H1 (cell line): ENCODE results near the gene NCOA5. TPM values are rescaled to one million over a fixed set of nuclear protein-coding genes. Genes with fewer than 3 reads are reported as not detected.

Experiments
- CTCF ChIA-PET: fragments of 300-600 bp; sonication (Branson Sonifier 250); formaldehyde crosslinking; loops from one replicate; lab custom pipeline; 2021; ENCODE audit not compliant: partially characterized antibody; lab: Charles Lee
- POLR2A ChIA-PET: fragments of 300-600 bp; sonication (Branson Sonifier 250); formaldehyde crosslinking; loops from one replicate; lab custom pipeline; 2021; ENCODE audit warnings: inconsistent platforms; ENCODE audit not compliant: partially characterized antibody; lab: Charles Lee
- DNase-seq, 2 experiments: peaks; one replicate each; pipeline versions ENCODE4 v3.0.0 to v3.0.0-alpha.2; 2010 to 2022; ENCODE audit warnings: low spot score in 2 of 2, low read depth in 1 of 2, mixed read lengths in 1 of 2
- FAIRE-seq: peaks from 2 replicates; lab custom pipeline; 2011; peaks lifted over from hg19 to GRCh38; lab: Jason Lieb, UNC
- H2AFZ ChIP-seq: 2 replicates; pipeline ENCODE4 v1.8.1; 2012; ENCODE audit warnings: low read length, inconsistent platforms
- H2AK5ac ChIP-seq: 2 replicates; pipeline ENCODE4 v1.6.1; 2013; ENCODE audit warnings: low read depth, low read length
- H2BK120ac ChIP-seq: replicated peaks from 2 replicates; pipeline ENCODE3; 2013; ENCODE audit warnings: low read depth, low read length, inconsistent platforms
- H2BK12ac ChIP-seq: 2 replicates; pipeline ENCODE4 v1.6.1; 2013; ENCODE audit warnings: low read depth, low read length
- H2BK15ac ChIP-seq: 2 replicates; pipeline ENCODE4 v1.6.1; 2013; ENCODE audit warnings: low read length
- H2BK20ac ChIP-seq: 2 replicates; pipeline ENCODE4 v1.6.1; 2013; ENCODE audit warnings: low read length
- H2BK5ac ChIP-seq: 2 replicates; pipeline ENCODE4 v1.6.1; 2013; ENCODE audit warnings: low read depth, low read length
- H3K14ac ChIP-seq: 2 replicates; pipeline ENCODE4 v1.6.1; 2013; ENCODE audit warnings: inconsistent platforms; ENCODE audit not compliant: insufficient read length
- H3K18ac ChIP-seq: 2 replicates; pipeline ENCODE4 v1.6.1; 2013; ENCODE audit warnings: low read length; ENCODE audit errors: extremely low read depth
- H3K23ac ChIP-seq: 2 replicates; pipeline ENCODE4 v1.6.1; 2013; ENCODE audit warnings: inconsistent platforms; ENCODE audit not compliant: insufficient read length
- H3K23me2 ChIP-seq: 2 replicates; pipeline ENCODE4 v1.6.1; 2013; ENCODE audit warnings: low read depth, low read length
- H3K27ac ChIP-seq: 2 replicates; pipeline ENCODE4 v1.6.1; 2011; ENCODE audit warnings: low read depth, low read length, inconsistent platforms
- H3K27me3 ChIP-seq, 4 experiments: replicated peaks in 1 of 4; 1 replicate in 1 of 4; 2 replicates in 3 of 4; pipeline versions ENCODE4 v1.6.1 to v1.8.1; 2011 to 2013; ENCODE audit warnings: low read length in 3 of 4, mild to moderate bottlenecking in 3 of 4, inconsistent platforms in 2 of 4, mixed read lengths in 2 of 4, moderate library complexity in 1 of 4; ENCODE audit not compliant: control insufficient read depth in 3 of 4, insufficient read depth in 3 of 4; ENCODE audit errors: extremely low read depth in 1 of 4
- H3K36me3 ChIP-seq, 4 experiments: 2 replicates each; pipeline versions ENCODE4 v1.6.1 to v1.8.1; 2011 to 2013; ENCODE audit warnings: mild to moderate bottlenecking in 4 of 4, low read length in 3 of 4, moderate library complexity in 2 of 4, control low read depth in 1 of 4, inconsistent platforms in 1 of 4; ENCODE audit not compliant: insufficient read depth in 4 of 4, control insufficient read depth in 2 of 4
- H3K4ac ChIP-seq: replicated peaks from 2 replicates; pipeline ENCODE3; 2013; ENCODE audit warnings: low read length, low read depth, mixed read lengths, inconsistent platforms; ENCODE audit not compliant: insufficient read length
- H3K4me1 ChIP-seq, 4 experiments: replicated peaks in 1 of 4; 1 replicate in 1 of 4; 2 replicates in 3 of 4; pipeline versions ENCODE4 v1.6.1 to v1.8.1; 2011 to 2013; ENCODE audit warnings: low read length in 3 of 4, inconsistent platforms in 2 of 4, mixed read lengths in 1 of 4; ENCODE audit not compliant: insufficient read depth in 4 of 4, control insufficient read depth in 3 of 4
- H3K4me2 ChIP-seq, 2 experiments: 2 replicates each; pipeline versions ENCODE4 v1.6.1 to v1.8.1; 2011 to 2013; ENCODE audit warnings: low read depth in 2 of 2, low read length in 2 of 2, control low read depth in 1 of 2, inconsistent platforms in 1 of 2, mild to moderate bottlenecking in 1 of 2; ENCODE audit not compliant: insufficient read depth in 1 of 2
- H3K4me3 ChIP-seq, 4 experiments: fragments of 200-600, 300-600 bp in 1 of 4; sonication (generic), shearing (Covaris generic), sonication (Bioruptor Twin) in 1 of 4; 2 replicates each; pipeline versions ENCODE4 v1.5.1 to v1.8.1; 2011 to 2016; ENCODE audit warnings: low read length in 4 of 4, low read depth in 3 of 4, control low read depth in 2 of 4, inconsistent platforms in 2 of 4, mild to moderate bottlenecking in 2 of 4, mixed read lengths in 1 of 4, moderate library complexity in 1 of 4; ENCODE audit not compliant: insufficient read depth in 2 of 4; ENCODE audit errors: extremely low read depth in 1 of 4
- H3K56ac ChIP-seq: replicated peaks from 2 replicates; pipeline ENCODE3; 2013; ENCODE audit warnings: low read depth, mild to moderate bottlenecking, mixed read lengths, low read length, inconsistent platforms; ENCODE audit not compliant: insufficient read length
- H3K79me1 ChIP-seq: 2 replicates; pipeline ENCODE4 v1.6.1; 2013; ENCODE audit warnings: low read depth, low read length, control low read depth
- H3K79me2 ChIP-seq, 2 experiments: 2 replicates each; pipeline versions ENCODE4 v1.6.1 to v1.8.1; 2012 to 2013; ENCODE audit warnings: low read length in 2 of 2, mild to moderate bottlenecking in 2 of 2, inconsistent platforms in 1 of 2; ENCODE audit not compliant: insufficient read depth in 2 of 2, control insufficient read depth in 1 of 2
- H3K9ac ChIP-seq, 4 experiments: replicated peaks in 1 of 4; 1 replicate in 1 of 4; 2 replicates in 3 of 4; pipeline versions ENCODE4 v1.6.1 to v1.8.1; 2011 to 2013; ENCODE audit warnings: low read depth in 3 of 4, low read length in 3 of 4, control low read depth in 2 of 4, mild to moderate bottlenecking in 2 of 4, moderate library complexity in 2 of 4, inconsistent platforms in 1 of 4; ENCODE audit errors: extremely low read depth in 1 of 4
- H3K9me3 ChIP-seq, 2 experiments: 2 replicates each; pipeline versions ENCODE4 v1.6.1 to v1.8.1; 2012 to 2013; ENCODE audit warnings: mild to moderate bottlenecking in 2 of 2, moderate library complexity in 2 of 2, control low read depth in 1 of 2, inconsistent platforms in 1 of 2, low read depth in 1 of 2, low read length in 1 of 2, mixed read lengths in 1 of 2; ENCODE audit not compliant: insufficient read depth in 2 of 2
- H4K20me1 ChIP-seq, 2 experiments: replicated peaks in 1 of 2; 2 replicates each; pipeline versions ENCODE3 to v1.8.1; 2011 to 2013; ENCODE audit warnings: inconsistent platforms in 2 of 2, low read length in 2 of 2, mild to moderate bottlenecking in 1 of 2; ENCODE audit not compliant: insufficient read depth in 2 of 2, control insufficient read depth in 1 of 2
- H4K5ac ChIP-seq: 2 replicates; pipeline ENCODE4 v1.6.1; 2013; ENCODE audit warnings: low read length, low read depth, mixed read lengths, inconsistent platforms; ENCODE audit not compliant: insufficient read length
- H4K8ac ChIP-seq: 2 replicates; pipeline ENCODE4 v1.8.0; 2013; ENCODE audit warnings: mild to moderate bottlenecking, moderate library complexity, low read length, inconsistent platforms; ENCODE audit not compliant: insufficient read depth; ENCODE audit errors: extremely low read depth
- H4K91ac ChIP-seq: replicated peaks from 2 replicates; pipeline ENCODE3; 2013; ENCODE audit warnings: low read length, mixed read lengths, inconsistent platforms; ENCODE audit not compliant: insufficient read length
- EGR1 ChIP-seq: IDR thresholded peaks from 2 replicates; pipeline ENCODE4 v1.6.1; 2011; ENCODE audit warnings: low read depth, low read length, borderline replicate concordance
- MAX ChIP-seq: IDR thresholded peaks from 2 replicates; pipeline ENCODE4 v1.6.1; 2012; ENCODE audit warnings: inconsistent platforms
- WGBS, 2 experiments: shearing (Covaris generic) in 1 of 2; methylation state at CpG; one replicate each; pipeline versions ENCODE4 v1.1.6 to v1.1.7; 2013 to 2015; ENCODE audit warnings: low lambda C conversion rate in 2 of 2, mixed read lengths in 2 of 2, inconsistent platforms in 1 of 2, low coverage in 1 of 2, missing lambda C conversion rate in 1 of 2; ENCODE audit not compliant: insufficient replicate concordance in 2 of 2, insufficient coverage in 1 of 2, insufficient read length in 1 of 2; ENCODE audit errors: extremely low coverage in 1 of 2, missing lambda C conversion rate in 1 of 2; 5-methylcytosine and 5-hydroxymethylcytosine counted together
- polyA plus RNA-seq, 7 experiments: library from polyadenylated mRNA; depleted of rRNA in 3 of 7; stranded (reverse) in 5 of 7; unstranded in 2 of 7; fragments of >200 nt in 5 of 7; fragments of 200-250 nt in 2 of 7; gene quantifications; 1 replicate in 5 of 7; 2 replicates in 1 of 7; 4 replicates in 1 of 7; pipeline versions ENCODE4 v1.2.1 to v1.2.3, GENCODE V29; 2011 to 2013; ENCODE audit warnings: missing spikeins in 2 of 7, mixed read lengths in 2 of 7
- total RNA-seq: library from RNA; stranded (reverse); fragmentation: NEBNext Ultra II Directional; extraction: Animal tissue kit (Norgen Biotek cat#: 25700); gene quantifications from 2 replicates; pipeline ENCODE4 v1.2.1, GENCODE V29; 2021

NCOA5 gene
- total and polyA plus RNA-seq, 2 of the 8 experiments (the other 6 are each of a cell fraction or from before 2014, with no cell fraction given), result 20.4 to 29.0 TPM

- ChIA-PET CTCF (interaction anchor here (0.6 to 0.7 kb wide), 2 partner anchors 9 to 1001 kb away, joined by 3 to 4 read pairs; no protein-coding TSS in a partner anchor), POLR2A (interaction anchor here (1.0 kb wide), 1 partner anchor 23 kb away, joined by 3 read pairs; no protein-coding TSS in a partner anchor)
- Histone ChIP-seq H2BK120ac (no peak overlapping the region), H3K27me3 (peaks cover 2 to 11% (median 4%) of the 10 kb centered on the region in 4 experiments; a peak in 5 of 7 replicates), H3K4me1 (no peaks in the 10 kb centered on the region), H4K20me1 (no peaks in the 10 kb centered on the region), H3K79me1 (no peaks in the 10 kb centered on the region), H3K27ac (no peak overlapping the region), H2BK5ac (no peak overlapping the region), H2BK20ac (no peak overlapping the region), H3K23ac (no peak overlapping the region), H4K91ac (no peak overlapping the region), H2BK12ac (no peak overlapping the region), H4K5ac (no peak overlapping the region), H3K23me2 (no peaks in the 10 kb centered on the region), H4K8ac (no peak overlapping the region), H3K9me3 (no peaks in the 10 kb centered on the region), H2AFZ (no peak overlapping the region), H3K36me3 (no peaks in the 10 kb centered on the region), H2BK15ac (no peak overlapping the region), H3K4me3 (no peak overlapping the region), H3K4ac (no peak overlapping the region), H3K18ac (no peak overlapping the region), H3K4me2 (no peak overlapping the region), H3K14ac (no peak overlapping the region), H3K56ac (no peak overlapping the region), H3K79me2 (no peaks in the 10 kb centered on the region), H2AK5ac (no peak overlapping the region), H3K9ac (no peak overlapping the region)
- 72% methylated on average over 5 of the region's 5 CpGs; no CpG with 5 or more reads in 1 of the 2 experiments for WGBS, 2 experiments
- FAIRE-seq (no peak), DNase-seq (no peak)
- TF ChIP-seq MAX (no peak), EGR1 (no peak)
Observed at GRCh38 chr20:46111028-46111835, 21.5 kb upstream of the NCOA5 start.
